Hematopoietic multipotent progenitor cell treated with erythropoietin and hydrocortisone succinate and interleukin-3 and kit ligand, for 15 days (in vitro differentiated cells): ENCODE results near the gene CRB2.
A peak's percentile ranks its signal among the peaks of the same experiment; 100 is the strongest.
"Not testable (repeated sequence)": the region's sequence is repeated elsewhere in the genome, so short reads cannot be mapped to it uniquely, and the experiment has no call there.

Source experiments
- DNase-seq: peaks from one replicate; pipeline ENCODE4 v3.0.0-alpha.2; 2015; ENCODE audit warnings: low spot score

Gene CRB2

GRCh38 chr9:123380852-123381705 lies 25.1 kb downstream of the CRB2 start:
- no peak for DNase-seq

GRCh38 chr9:123382653-123383511 lies 26.9 kb downstream of the CRB2 start:
- DNase-seq, result no peak

GRCh38 chr9:123383512-123384170 lies 27.6 kb downstream of the CRB2 start:
- DNase-seq, result no peak

DNA sequence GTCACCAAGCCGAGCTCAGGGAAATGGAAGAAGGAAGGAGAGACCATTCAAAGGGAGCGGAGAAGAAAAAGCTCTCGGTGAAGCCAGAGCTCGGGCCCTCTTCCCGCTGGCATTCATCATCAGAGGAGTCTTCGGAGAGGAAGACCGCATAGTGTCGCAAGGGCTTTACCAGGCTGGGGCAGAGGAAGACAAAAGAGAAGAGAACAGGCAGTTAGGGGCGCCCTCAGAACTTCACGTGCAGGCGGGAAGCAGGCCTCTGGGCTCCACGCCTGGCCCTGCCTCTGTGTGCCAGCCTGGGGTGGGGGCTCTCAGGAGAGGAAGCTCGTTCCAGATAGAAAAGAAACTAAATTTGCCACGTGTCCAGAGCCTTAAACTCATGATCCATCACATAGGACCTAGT lies 31.7 kb downstream of the CRB2 start:
- DNase-seq, result no peak

DNA sequence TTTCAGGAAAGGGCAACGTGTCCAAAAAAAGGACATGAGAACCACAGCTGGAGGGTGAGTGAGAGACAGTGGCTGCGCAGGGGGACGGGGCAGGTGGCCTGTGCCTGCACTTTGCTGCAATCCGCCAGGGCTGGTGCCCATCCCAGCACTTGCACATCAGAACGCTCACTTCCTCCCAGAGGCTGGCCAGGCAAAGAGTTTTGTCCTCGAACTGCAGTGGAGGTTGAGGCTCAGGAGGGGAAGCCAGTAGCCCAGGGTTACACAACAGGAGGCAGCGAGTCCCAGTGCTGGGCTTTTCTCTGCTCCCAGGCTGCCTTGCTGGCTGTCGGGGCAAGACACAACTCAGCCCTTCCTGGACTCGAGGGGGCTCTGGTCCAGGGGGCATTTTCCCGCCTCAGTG lies 33.1 kb downstream of the CRB2 start:
- no peak for DNase-seq

DNA sequence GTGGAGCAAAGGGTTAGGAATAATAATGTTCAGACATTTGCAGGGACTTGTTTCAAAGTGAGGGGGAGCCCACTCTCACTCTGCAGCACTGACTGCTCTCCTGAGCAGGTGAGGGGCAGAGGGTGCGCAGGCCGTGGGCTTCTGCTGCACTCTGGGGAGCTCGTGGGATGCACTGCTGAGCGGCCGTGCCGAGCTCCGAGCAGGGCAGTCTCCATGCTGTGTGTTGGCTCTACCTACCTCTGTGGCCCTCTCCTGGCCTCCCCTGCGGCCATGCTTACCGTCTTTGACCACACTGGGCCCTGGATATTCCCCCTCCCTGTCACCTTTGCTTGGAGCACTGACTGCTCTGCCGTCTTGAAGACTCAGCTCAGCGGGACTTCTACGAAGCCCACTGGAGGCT lies 33.7 kb downstream of the CRB2 start:
- DNase-seq, result no peak

DNA sequence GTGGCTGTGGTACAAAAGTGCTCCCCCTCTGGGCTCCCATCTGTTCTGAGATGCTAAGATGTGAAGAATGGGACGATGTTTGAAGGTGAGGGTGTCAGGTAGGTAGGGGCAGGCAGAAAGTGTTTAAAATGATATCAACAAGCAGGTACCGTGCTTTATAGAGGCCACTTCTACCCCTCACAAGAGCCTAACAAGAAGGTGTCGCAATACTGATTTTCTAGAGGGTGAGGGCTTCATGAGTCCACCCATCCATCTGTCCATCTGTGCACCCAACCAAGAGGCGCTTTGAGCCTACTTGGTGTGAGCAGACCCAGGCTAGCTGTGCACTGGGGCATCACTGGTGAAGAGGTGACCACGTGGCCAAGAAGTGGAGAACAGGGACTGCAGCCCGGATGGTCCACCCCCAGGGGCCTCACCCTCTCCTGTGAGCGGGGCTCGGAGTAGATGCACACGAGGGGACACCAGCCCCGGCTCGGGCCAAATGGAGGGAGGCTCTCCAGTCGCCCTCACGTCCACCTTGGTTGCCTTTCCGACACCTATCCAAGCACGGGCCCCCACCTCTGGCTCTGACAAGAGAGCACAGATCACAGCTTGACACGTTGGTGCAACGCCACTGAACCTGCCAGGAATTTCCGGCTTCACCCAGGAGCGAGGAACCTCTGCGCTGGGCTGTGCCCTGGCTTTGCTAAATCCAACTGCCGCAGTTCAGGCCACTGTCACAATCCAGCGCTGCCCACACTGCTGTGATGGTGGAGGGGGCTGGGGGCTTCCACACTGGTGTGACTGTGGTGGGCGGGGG lies 34.5 kb downstream of the CRB2 start:
- DNase-seq, result no peak

DNA sequence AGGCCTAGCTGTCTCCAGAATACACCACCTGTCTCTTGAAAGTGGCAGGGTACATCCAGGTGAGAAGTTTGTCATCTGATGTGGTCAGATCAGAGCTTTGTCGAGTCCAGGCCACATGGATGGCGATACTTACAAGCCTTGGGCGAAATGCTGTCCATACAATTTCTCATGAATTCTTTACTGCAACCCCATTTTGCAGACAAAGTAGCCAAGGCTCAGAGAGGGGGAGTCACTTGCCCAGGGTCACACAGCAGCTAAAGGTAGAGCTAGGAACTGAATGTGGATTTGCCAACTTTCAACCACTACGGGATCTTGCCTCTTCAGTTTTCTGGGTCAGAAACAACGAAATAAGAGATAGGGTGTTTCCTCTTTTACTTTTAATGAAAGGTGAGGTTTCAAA lies 35.2 kb downstream of the CRB2 start:
- no peak for DNase-seq

DNA sequence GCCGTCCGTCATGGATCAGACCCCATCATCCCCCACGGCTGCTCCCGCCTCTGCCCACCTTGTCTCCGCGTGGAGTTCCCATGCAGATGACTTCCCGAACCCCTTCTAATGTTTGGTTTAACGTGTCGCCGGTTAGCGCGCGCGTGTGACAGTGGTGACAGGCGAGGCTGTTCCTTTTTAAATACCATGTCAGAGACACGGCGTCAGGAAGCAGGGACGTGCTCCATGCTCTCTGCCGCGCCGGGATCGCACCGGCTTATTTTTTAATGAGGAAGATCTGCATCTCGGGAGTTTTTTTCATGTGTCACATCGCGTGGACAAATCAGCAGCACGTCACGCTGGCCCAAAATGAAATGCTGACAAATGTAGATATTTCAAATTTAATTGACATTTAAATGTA lies 35.9 kb downstream of the CRB2 start:
- DNase-seq, result no peak

- DNase-seq, result no peak
These were observed 36.8 kb downstream of the CRB2 start for GRCh38 chr9:123392802-123393201.

- DNase-seq, result no peak
These were observed 38.6 kb downstream of the CRB2 start for GRCh38 chr9:123394291-123395235.

GRCh38 chr9:123395276-123395688 lies 39.3 kb downstream of the CRB2 start:
- no peak for DNase-seq

- peak; percentile 61 for DNase-seq
These were observed 39.9 kb downstream of the CRB2 start for GRCh38 chr9:123395689-123396511.

- DNase-seq, result no peak
These were observed 42.0 kb downstream of the CRB2 start for GRCh38 chr9:123397975-123398374.

DNA sequence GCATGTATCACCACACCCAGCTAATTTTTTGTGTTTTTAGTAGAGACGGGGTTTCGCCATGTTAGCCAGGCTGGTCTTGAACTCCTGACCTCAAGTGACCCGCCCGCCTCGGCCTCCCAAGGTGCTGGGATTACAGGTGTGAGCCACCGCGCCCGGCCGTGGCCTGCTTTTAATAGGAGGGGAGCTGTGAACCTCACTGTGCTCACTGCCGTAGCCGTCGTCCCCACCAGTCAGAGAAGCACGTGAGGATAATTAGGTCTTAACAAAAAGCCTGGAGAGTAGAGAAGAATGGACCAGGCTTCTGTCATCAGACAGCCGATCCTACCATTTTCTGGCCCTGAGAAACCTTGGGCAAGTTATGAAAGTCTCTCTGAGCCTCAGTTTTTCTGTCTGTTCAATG lies 42.9 kb downstream of the CRB2 start:
- DNase-seq, result not testable (repeated sequence)

DNA sequence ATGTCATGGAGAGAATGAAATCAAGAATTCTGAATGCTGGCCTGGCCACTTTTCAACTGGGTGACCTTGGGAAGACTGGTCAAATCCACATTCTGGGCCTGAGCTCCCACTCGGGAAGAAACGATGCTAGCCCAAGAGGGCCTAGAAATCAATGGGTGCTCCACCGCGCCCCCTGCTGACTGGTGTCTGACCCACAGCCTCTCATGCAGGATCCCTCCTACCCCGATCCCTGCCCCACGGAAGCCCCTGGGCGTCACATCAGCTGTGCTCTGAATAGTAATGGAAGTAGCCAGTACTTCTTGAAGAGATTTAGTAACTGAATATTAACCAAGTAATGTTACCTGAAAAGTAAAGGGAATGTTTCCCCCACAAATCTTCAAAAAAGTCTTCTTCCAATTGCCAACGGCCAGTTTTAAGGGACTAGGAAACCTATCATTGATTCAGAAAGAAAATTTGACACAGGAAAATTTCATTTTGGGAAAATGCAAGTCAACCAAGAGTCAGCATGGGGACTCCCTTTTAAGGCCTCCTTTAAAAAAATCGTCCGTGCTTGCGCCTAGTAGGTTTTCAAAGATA lies 43.9 kb downstream of the CRB2 start:
- peak; percentile 33 for DNase-seq

DNA sequence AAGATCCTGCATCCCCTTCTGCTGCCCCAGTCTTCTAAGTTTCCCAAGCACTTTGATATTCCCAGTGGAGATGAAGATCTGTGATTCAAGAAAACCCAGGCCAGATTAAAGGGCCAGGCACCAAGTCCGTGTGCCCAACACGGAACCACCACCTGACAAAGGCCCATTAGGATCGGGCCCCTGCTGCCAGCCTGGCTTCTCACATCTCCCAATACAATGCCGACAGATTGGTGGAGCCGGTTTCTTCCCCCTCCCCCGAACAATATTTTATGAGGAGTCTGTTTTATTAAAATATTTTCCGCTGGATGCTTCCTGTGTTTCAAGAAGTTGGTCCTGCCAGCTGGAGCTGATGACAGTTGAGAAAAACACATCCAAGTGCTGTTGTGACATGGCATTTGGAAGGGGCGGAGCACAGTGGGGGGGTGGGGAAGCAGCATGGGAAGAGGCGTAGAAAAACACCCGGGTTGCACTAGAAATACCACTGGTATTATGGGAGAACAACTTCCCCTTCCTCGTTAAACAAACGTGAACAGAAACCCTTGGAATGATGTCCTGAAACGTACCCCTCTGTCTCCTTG lies 45.0 kb downstream of the CRB2 start:
- DNase-seq, result no peak

- DNase-seq, result peak; percentile 28
These were observed 46.0 kb downstream of the CRB2 start for GRCh38 chr9:123401879-123402513.
